Suprapubic skin (tissue), 4 donors: ENCODE data around the gene MARCKS. TPM values are rescaled to one million over a fixed set of nuclear protein-coding genes. Genes with fewer than 3 reads are reported as not detected.
A peak's percentile ranks its signal among the peaks of the same experiment; 100 is the strongest.
"Not testable (repeated sequence)": the region's sequence is repeated elsewhere in the genome, so short reads cannot be mapped to it uniquely, and the experiment has no call there.

Experiments
- DNase-seq, 2 donors: peaks; one replicate each; pipeline ENCODE4 v3.0.0-alpha.2; 2019; ENCODE audit warnings: low spot score in 2 of 2
- H3K27ac ChIP-seq: fragments of 200-600 bp; sonication (generic); one replicate; pipeline ENCODE4 v1.5.1; 2019
- H3K27me3 ChIP-seq: fragments of 200-600 bp; sonication (generic); one replicate; pipeline ENCODE4 v1.5.1; 2019
- H3K36me3 ChIP-seq: fragments of 200-600 bp; sonication (generic); one replicate; pipeline ENCODE4 v1.5.1; 2019
- H3K4me1 ChIP-seq: fragments of 200-600 bp; sonication (generic); one replicate; pipeline ENCODE4 v1.5.1; 2019
- H3K4me3 ChIP-seq: fragments of 200-600 bp; sonication (generic); one replicate; pipeline ENCODE4 v1.5.1; 2019; ENCODE audit warnings: mild to moderate bottlenecking
- H3K9me3 ChIP-seq: fragments of 200-600 bp; sonication (generic); one replicate; pipeline ENCODE4 v1.5.1; 2019
- EP300 ChIP-seq: sonication (generic); formaldehyde crosslinking; IDR thresholded peaks from one replicate; pipeline ENCODE4 v1.6.1; 2017; ENCODE audit warnings: antibody characterized with exemption
- POLR2A ChIP-seq, 2 donors: fragments of 450-650 bp; IDR thresholded peaks; one replicate each; pipeline ENCODE4 v1.6.1; 2017; ENCODE audit warnings: antibody characterized with exemption in 2 of 2, mild to moderate bottlenecking in 2 of 2, moderate library complexity in 2 of 2
- POLR2AphosphoS5 ChIP-seq, 3 donors: sonication (generic); formaldehyde crosslinking; IDR thresholded peaks; one replicate each; pipeline ENCODE4 v1.6.1; 2017; ENCODE audit warnings: antibody characterized with exemption in 3 of 3
- WGBS: methylation state at CpG from one replicate; pipeline ENCODE4 v1.1.5; 2018; 5-methylcytosine and 5-hydroxymethylcytosine counted together
- total RNA-seq, 4 donors: library from RNA; depleted of rRNA; stranded (reverse); fragments of >200 nt; gene quantifications; one replicate each; pipeline ENCODE4 v1.1.0, GENCODE V29; 2016
- TF ChIP-seq, protein P1 (sequence below), 2 donors: fragments of 200-600 bp in 1 of 2; fragments of 450-650 bp in 1 of 2; sonication (generic) in 1 of 2; IDR thresholded peaks; one replicate each; pipeline ENCODE4 v1.5.1; 2016 to 2019; ENCODE audit warnings: antibody characterized with exemption in 2 of 2, mild to moderate bottlenecking in 1 of 2, moderate library complexity in 1 of 2

The MARCKS gene
- total RNA-seq, 4 donors from 2014 or later = 49.3 to 57.1 (median 54.6) TPM

DNA sequence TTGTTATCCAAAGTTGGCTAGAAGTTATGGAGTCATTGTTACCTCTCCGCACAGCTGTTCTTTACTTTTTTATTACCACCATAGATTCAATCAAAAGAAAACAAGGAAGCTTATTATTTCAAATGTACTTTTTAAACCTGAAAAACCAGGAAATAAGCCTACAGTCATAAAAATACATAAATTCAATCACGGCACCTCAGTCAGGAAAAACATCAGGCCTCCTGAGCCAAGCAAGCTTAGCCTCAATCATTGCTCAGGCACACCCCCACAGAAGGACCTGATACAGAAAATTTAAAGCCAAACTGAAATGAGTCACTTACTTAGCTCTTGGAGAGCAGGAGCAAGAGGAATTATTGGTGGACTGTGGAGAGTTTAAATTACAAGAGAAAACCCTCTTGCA, 44.3 kb downstream of the MARCKS start:
- no peaks in the 10 kb centered on the region for H3K36me3 ChIP-seq
- no peak for DNase-seq
- 83% methylated on average over 2 of the region's 2 CpGs for WGBS
- H3K27ac ChIP-seq = no peak overlapping the region
- no peak for TF ChIP-seq POLR2A (IDR thresholded peaks at IDR 0.05)
- no peak for TF ChIP-seq POLR2AphosphoS5 (IDR thresholded peaks at IDR 0.05)
- no peak for TF ChIP-seq EP300
- TF ChIP-seq, protein P1, sequence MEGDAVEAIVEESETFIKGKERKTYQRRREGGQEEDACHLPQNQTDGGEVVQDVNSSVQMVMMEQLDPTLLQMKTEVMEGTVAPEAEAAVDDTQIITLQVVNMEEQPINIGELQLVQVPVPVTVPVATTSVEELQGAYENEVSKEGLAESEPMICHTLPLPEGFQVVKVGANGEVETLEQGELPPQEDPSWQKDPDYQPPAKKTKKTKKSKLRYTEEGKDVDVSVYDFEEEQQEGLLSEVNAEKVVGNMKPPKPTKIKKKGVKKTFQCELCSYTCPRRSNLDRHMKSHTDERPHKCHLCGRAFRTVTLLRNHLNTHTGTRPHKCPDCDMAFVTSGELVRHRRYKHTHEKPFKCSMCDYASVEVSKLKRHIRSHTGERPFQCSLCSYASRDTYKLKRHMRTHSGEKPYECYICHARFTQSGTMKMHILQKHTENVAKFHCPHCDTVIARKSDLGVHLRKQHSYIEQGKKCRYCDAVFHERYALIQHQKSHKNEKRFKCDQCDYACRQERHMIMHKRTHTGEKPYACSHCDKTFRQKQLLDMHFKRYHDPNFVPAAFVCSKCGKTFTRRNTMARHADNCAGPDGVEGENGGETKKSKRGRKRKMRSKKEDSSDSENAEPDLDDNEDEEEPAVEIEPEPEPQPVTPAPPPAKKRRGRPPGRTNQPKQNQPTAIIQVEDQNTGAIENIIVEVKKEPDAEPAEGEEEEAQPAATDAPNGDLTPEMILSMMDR (IDR thresholded peaks at IDR 0.05) = no peak
- peaks cover 8% of the 10 kb centered on the region for H3K4me1 ChIP-seq
- no peaks in the 10 kb centered on the region for H3K9me3 ChIP-seq
- H3K27me3 ChIP-seq = no peaks in the 10 kb centered on the region
- no peak overlapping the region for H3K4me3 ChIP-seq

DNA sequence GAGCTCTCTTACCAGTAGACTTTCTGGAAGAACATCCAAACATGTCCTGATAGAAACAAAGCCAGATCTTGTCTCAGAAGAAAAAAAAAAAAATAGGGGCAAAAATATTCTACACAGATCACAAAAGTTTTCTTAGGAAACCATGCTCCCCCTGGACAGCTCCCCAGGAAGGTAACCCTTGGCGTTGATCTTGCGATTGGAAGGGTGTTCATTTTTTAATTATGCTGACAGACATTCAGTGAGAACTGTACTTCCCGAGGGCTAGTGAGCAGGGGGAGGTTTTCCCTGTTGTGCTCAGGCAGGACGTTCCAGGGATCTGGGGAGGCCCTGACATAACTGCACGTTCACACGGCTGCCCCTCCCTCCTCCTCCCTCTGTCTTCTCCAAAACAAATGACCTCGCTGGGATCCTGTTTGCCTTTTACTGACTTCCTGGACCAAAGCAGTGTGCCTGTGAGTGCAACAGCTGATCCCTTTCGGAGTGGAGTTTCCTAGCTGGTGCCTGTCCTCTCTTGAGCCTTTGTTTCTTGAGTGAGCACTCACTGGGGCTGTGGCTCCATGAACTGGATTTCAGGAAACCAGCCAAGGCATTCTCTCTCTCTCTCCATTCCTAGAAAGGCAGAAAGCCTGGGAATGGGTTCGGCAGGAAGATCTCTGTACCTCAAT, 46.7 kb downstream of the MARCKS start:
- Histone ChIP-seq H3K4me3 (no peak overlapping the region), H3K27me3 (no peaks in the 10 kb centered on the region)
- TF ChIP-seq POLR2AphosphoS5 (IDR thresholded peaks at IDR 0.05) (no peak), EP300 (no peak), POLR2A (IDR thresholded peaks at IDR 0.05) (no peak)

DNA sequence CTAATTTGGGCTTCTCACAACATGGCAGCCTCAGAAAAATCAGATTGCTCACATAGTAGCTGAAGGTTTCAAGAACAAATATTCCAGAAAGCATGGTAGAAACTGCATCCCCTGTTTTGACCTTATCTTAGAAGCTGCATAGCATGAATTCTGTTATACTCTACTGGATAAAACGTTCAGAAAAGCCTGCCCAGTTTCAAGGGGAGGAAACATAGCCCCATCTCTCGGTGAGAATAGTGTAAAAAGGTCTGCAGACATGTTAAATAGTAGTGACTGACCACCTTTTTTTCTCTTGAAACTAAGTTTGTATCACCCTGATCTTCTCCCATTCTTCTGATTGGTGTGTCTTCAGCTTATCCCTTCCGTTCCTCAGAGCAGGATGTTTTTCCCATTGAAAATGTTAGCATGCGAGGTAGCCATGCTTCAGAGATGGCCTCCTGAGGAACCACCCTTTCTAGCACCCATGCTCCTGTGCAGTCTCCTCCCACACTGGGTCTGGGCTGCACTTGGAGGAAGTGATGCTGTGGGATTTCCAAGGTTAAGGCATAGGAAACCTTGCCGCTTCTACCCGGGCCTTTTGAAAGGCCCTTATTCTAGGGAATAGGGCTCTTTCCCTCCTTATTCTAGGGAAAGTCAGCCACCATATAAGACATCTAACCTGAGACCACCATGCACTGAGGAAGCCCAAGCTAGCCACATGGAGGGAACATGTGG, 50.1 kb downstream of the MARCKS start:
- 87% methylated on average over 6 of the region's 6 CpGs for WGBS
- DNase-seq = no peak
- TF ChIP-seq POLR2AphosphoS5 (IDR thresholded peaks at IDR 0.05) (no peak), EP300 (no peak), POLR2A (IDR thresholded peaks at IDR 0.05) (no peak)
- TF ChIP-seq, protein P1 (IDR thresholded peaks at IDR 0.05) = no peak

More for the DNA sequence above, 46.7 kb downstream of the MARCKS start:
- no peaks in the 10 kb centered on the region for H3K36me3 ChIP-seq
- DNase-seq = no peak
- H3K9me3 ChIP-seq = no peaks in the 10 kb centered on the region
- H3K27ac ChIP-seq = peak overlapping the region; percentile 29
- 33% methylated on average over 9 of the region's 9 CpGs for WGBS
- peaks cover 8% of the 10 kb centered on the region for H3K4me1 ChIP-seq

DNA sequence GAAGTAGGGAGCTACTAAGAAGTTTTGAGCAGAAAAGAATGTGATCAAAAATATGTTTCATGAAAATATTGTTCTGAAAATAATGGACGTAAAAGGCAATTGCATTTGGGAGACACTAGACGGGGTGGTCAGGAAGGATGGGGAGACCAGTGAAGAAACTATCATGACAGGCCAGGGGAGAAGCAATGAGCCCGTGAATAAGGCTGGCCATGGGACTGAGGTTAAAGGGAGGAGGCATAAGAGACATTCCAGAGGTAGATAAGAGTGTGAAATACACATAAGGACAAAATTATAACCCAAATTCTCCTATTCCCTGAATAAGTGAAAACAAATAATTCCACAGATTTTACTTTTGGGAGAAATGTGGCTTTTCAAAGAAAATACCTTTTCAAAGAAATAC, 51.7 kb downstream of the MARCKS start:
- 74% methylated on average over 3 of the region's 3 CpGs for WGBS
- peaks cover 8% of the 10 kb centered on the region for H3K4me1 ChIP-seq
- no peaks in the 10 kb centered on the region for H3K27me3 ChIP-seq
- no peak overlapping the region for H3K27ac ChIP-seq
- DNase-seq = no peak
- H3K9me3 ChIP-seq = no peaks in the 10 kb centered on the region
- TF ChIP-seq POLR2A (IDR thresholded peaks at IDR 0.05) (no peak), EP300 (no peak), POLR2AphosphoS5 (IDR thresholded peaks at IDR 0.05) (no peak)
- TF ChIP-seq, protein P1 (IDR thresholded peaks at IDR 0.05) = no peak
- no peak overlapping the region for H3K4me3 ChIP-seq
- no peaks in the 10 kb centered on the region for H3K36me3 ChIP-seq

More for the DNA sequence above, 50.1 kb downstream of the MARCKS start:
- Histone ChIP-seq H3K36me3 (no peaks in the 10 kb centered on the region), H3K27ac (no peak overlapping the region), H3K4me3 (no peak overlapping the region), H3K9me3 (no peaks in the 10 kb centered on the region), H3K27me3 (no peaks in the 10 kb centered on the region), H3K4me1 (peaks cover 8% of the 10 kb centered on the region)

DNA sequence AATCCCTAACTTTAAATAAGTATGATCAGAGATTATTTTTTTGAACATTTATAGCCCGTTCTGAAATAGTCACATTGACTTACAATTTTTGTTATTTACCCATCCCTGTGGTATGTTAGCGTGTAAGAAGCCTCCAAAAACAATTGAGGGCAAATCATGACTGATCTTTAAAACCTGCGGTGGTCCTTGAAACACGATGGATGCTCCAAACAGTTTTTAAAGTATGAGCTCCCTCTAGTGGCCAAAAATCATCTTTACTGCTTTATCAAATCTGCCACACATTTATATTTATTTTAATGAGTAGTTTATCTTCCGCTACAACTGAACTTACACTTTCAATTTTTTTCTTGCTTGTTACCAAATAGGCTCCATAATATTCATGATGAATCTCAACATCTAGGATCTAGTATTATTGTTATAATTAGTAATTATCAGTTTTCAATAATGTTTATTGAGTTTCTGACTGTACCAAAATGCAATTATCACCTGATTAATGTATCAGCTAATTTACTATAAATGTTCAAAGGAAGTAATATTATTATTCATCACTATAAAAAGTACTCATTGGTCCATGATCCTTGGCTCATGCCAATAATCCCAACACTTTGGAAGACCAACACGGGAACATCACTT, 52.2 kb downstream of the MARCKS start:
- 18% methylated on average over 6 of the region's 6 CpGs for WGBS
- no peaks in the 10 kb centered on the region for H3K36me3 ChIP-seq
- TF ChIP-seq EP300 = no peak
- TF ChIP-seq POLR2AphosphoS5 (IDR thresholded peaks at IDR 0.05) = no peak
- TF ChIP-seq, protein P1 (IDR thresholded peaks at IDR 0.05) = peak; percentile 54 to 57
- TF ChIP-seq POLR2A (IDR thresholded peaks at IDR 0.05) = no peak
- no peak for DNase-seq
- H3K27ac ChIP-seq = no peak overlapping the region
- no peaks in the 10 kb centered on the region for H3K9me3 ChIP-seq
- no peaks in the 10 kb centered on the region for H3K27me3 ChIP-seq
- H3K4me3 ChIP-seq = no peak overlapping the region
- H3K4me1 ChIP-seq = peaks cover 2% of the 10 kb centered on the region

DNA sequence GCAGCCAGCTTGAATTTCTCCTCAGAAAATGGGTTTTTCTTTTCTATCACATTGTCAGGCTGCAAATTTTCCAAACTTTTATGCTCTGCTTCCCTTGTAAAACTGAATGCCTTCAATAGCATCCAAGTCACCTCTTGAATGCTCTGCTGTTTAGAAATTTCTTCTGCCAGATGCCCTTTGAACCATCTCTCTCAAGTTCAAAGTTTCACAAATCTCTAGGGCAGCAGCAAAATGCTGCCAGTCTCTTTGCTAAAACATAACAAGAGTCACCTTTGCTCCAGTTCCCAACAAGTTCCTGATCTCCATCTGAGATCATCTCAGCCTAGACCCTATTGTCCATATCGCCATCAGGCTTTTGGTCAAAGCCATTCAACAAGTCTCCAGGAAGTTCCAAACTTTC, 53.1 kb downstream of the MARCKS start:
- H3K4me1 ChIP-seq, H3K4me3 ChIP-seq, H3K27me3 ChIP-seq, DNase-seq, H3K9me3 ChIP-seq, H3K36me3 ChIP-seq, H3K27ac ChIP-seq: not testable (repeated sequence)
- 83% methylated on average over 1 of the region's 1 CpG for WGBS
